A549 (cell line): ENCODE measurements around the gene DNHD1. TPM values are rescaled to one million over a fixed set of nuclear protein-coding genes. Genes with fewer than 3 reads are reported as not detected.

ENCODE experiments used
- ATAC-seq, 2 experiments: fragments of 200-7000 bp in 1 of 2; fragments of >200 bp in 1 of 2; cut with Nextera tagmentation in 1 of 2; cut with Tn5 transposase in 1 of 2; 3 replicates each; pipeline versions ENCODE4 v1.8.0 to v1.9.1; 2018 to 2020; ENCODE audit warnings: mild to moderate bottlenecking in 1 of 2, moderate library complexity in 1 of 2
- CTCF ChIA-PET: fragments of 300-600 bp; sonication (Branson Sonifier 250); formaldehyde crosslinking; extraction: SDS; loops from one replicate; lab custom pipeline; 2021; ENCODE audit warnings: antibody characterized with exemption, inconsistent platforms; lab: Yijun Ruan, JAX
- POLR2A ChIA-PET: fragments of 350-600 bp; formaldehyde crosslinking; extraction: SDS; loops from one replicate; lab custom pipeline; 2021; ENCODE audit warnings: antibody characterized with exemption, inconsistent platforms; lab: Yijun Ruan, JAX
- DNase-seq, 2 experiments: peaks; one replicate each; pipeline versions ENCODE4 v3.0.0 to v3.0.0-alpha.2; 2011 to 2016; ENCODE audit warnings: low read depth in 1 of 2, low spot score in 1 of 2
- FAIRE-seq: peaks from 2 replicates; lab custom pipeline; 2011; peaks lifted over from hg19 to GRCh38; lab: Jason Lieb, UNC
- H3K27ac ChIP-seq, 2 experiments: fragments of >200 bp; sonication (Bioruptor Twin); formaldehyde crosslinking; 3 replicates each; pipeline ENCODE4 v1.5.1; 2016 to 2017
- H3K4me1 ChIP-seq: fragments of >200 bp; sonication (Bioruptor Twin); formaldehyde crosslinking; 3 replicates; pipeline ENCODE4 v1.6.1; 2016
- H3K4me2 ChIP-seq: fragments of >200 bp; sonication (Bioruptor Twin); formaldehyde crosslinking; 3 replicates; pipeline ENCODE4 v1.6.1; 2016
- H3K4me3 ChIP-seq: fragments of >200 bp; sonication (Bioruptor Twin); formaldehyde crosslinking; 3 replicates; pipeline ENCODE4 v1.5.1; 2016
- H3K9me3 ChIP-seq: fragments of >200 bp; sonication (Bioruptor Twin); formaldehyde crosslinking; 3 replicates; pipeline ENCODE4 v1.6.1; 2016
- ATOH8 ChIP-seq: fragments of 250-450 bp; sonication (Bioruptor Pico); IDR thresholded peaks from 2 replicates; pipeline ENCODE4 v1.5.0; 2020; ENCODE audit warnings: low read depth, mild to moderate bottlenecking, moderate library complexity
- BCL3 ChIP-seq: fragments of >200 bp; sonication (Bioruptor Twin); formaldehyde crosslinking; IDR thresholded peaks from 3 replicates; pipeline ENCODE4 v1.6.1; 2016
- ELK1 ChIP-seq: fragments of 150-350 bp; IDR thresholded peaks from 2 replicates; pipeline ENCODE4 v1.6.1; 2014; ENCODE audit warnings: low read depth, mild to moderate bottlenecking, low read length
- EP300 ChIP-seq, 2 experiments: fragments of >200 bp; sonication (Bioruptor Twin); formaldehyde crosslinking; IDR thresholded peaks; 2 replicates in 1 of 2; 3 replicates in 1 of 2; pipeline ENCODE4 v1.6.1; 2016 to 2017
- FOSB ChIP-seq: fragments of 250-450 bp; sonication (Bioruptor Pico); IDR thresholded peaks from 2 replicates; pipeline ENCODE4 v1.5.0; 2020; ENCODE audit warnings: mild to moderate bottlenecking, moderate library complexity
- HEYL ChIP-seq: fragments of 250-450 bp; sonication (Bioruptor Pico); IDR thresholded peaks from 2 replicates; pipeline ENCODE4 v1.8.0; 2021; ENCODE audit warnings: mild to moderate bottlenecking, moderate library complexity
- HOXB5 ChIP-seq: fragments of 250-450 bp; sonication (Bioruptor Pico); IDR thresholded peaks from 2 replicates; pipeline ENCODE4 v1.5.0; 2020; ENCODE audit warnings: mild to moderate bottlenecking, moderate library complexity
- KDM1A ChIP-seq: fragments of 200-600 bp; sonication (generic); IDR thresholded peaks from 2 replicates; pipeline ENCODE4 v1.6.1; 2016; ENCODE audit warnings: low read depth, mild to moderate bottlenecking
- KDM5A ChIP-seq: fragments of 200-600 bp; sonication (generic); IDR thresholded peaks from 2 replicates; pipeline ENCODE4 v1.6.1; 2016; ENCODE audit warnings: antibody characterized with exemption, mild to moderate bottlenecking
- MAX ChIP-seq: IDR thresholded peaks from 2 replicates; pipeline ENCODE4 v1.6.1; 2012
- NFE2L2 ChIP-seq: fragments of 150-350 bp; conservative IDR thresholded peaks from 2 replicates; pipeline ENCODE4 v1.6.1; 2014; ENCODE audit warnings: low read length
- NPAS2 ChIP-seq: fragments of 250-450 bp; sonication (Bioruptor Pico); IDR thresholded peaks from 2 replicates; pipeline ENCODE4 v1.8.0; 2022; ENCODE audit warnings: mild to moderate bottlenecking, moderate library complexity, borderline replicate concordance
- NR3C1 ChIP-seq: fragments of >200 bp; sonication (Bioruptor Twin); formaldehyde crosslinking; IDR thresholded peaks from 3 replicates; pipeline ENCODE4 v1.6.1; 2017
- PBX3 ChIP-seq: IDR thresholded peaks from 2 replicates; pipeline ENCODE4 v1.6.1; 2012
- POLR2A ChIP-seq: IDR thresholded peaks from 2 replicates; pipeline ENCODE4 v1.6.1; 2012; ENCODE audit warnings: mild to moderate bottlenecking, low read length
- POLR2AphosphoS2 ChIP-seq: conservative IDR thresholded peaks from 2 replicates; pipeline ENCODE4 v1.6.1; 2012; ENCODE audit warnings: low read length, improper control_type of control experiment, inconsistent platforms
- RAD21 ChIP-seq, 2 experiments: fragments of >200 bp in 1 of 2; sonication (Bioruptor Twin) in 1 of 2; formaldehyde crosslinking in 1 of 2; IDR thresholded peaks in 1 of 2; conservative IDR thresholded peaks in 1 of 2; 2 replicates in 1 of 2; 3 replicates in 1 of 2; pipeline ENCODE4 v1.6.1; 2012 to 2018; ENCODE audit warnings: inconsistent platforms in 1 of 2
- RFX5 ChIP-seq: fragments of 450-650 bp; IDR thresholded peaks from 2 replicates; pipeline ENCODE4 v1.7.1; 2014; ENCODE audit warnings: antibody characterized with exemption, mild to moderate bottlenecking, moderate library complexity
- TFCP2L1 ChIP-seq: fragments of 250-450 bp; sonication (Bioruptor Pico); IDR thresholded peaks from 2 replicates; pipeline ENCODE4 v1.5.0; 2021; ENCODE audit warnings: mild to moderate bottlenecking
- ZFP36 ChIP-seq: fragments of 450-650 bp; IDR thresholded peaks from 2 replicates; pipeline ENCODE4 v1.6.1; 2014; ENCODE audit warnings: borderline replicate concordance; ENCODE audit not compliant: partially characterized antibody
- WGBS: methylation state at CpG from one replicate; pipeline ENCODE4 v1.1.6; 2017; ENCODE audit errors: missing lambda C conversion rate; 5-methylcytosine and 5-hydroxymethylcytosine counted together
- polyA plus RNA-seq, 4 experiments: library from polyadenylated mRNA; depleted of rRNA in 3 of 4; stranded (reverse); fragments of >200 nt; fragmentation: RNase III in 1 of 4; extraction: RNeasy Plus Mini Kit Qiagen cat#74134 plus additional on column Dnase treatment in 1 of 4; gene quantifications; 2 replicates in 3 of 4; 3 replicates in 1 of 4; pipeline ENCODE4 v1.2.3, GENCODE V29; 2011 to 2017
- TF ChIP-seq, protein P1 (sequence below): fragments of 250-450 bp; sonication (Bioruptor Pico); IDR thresholded peaks from 2 replicates; pipeline ENCODE4 v1.5.0; 2021; ENCODE audit warnings: mild to moderate bottlenecking, moderate library complexity, borderline replicate concordance

Gene DNHD1
- polyA plus RNA-seq, 2 of the 4 experiments (the other 2 are of a cell fraction): 6.8 to 8.6 TPM

DNA sequence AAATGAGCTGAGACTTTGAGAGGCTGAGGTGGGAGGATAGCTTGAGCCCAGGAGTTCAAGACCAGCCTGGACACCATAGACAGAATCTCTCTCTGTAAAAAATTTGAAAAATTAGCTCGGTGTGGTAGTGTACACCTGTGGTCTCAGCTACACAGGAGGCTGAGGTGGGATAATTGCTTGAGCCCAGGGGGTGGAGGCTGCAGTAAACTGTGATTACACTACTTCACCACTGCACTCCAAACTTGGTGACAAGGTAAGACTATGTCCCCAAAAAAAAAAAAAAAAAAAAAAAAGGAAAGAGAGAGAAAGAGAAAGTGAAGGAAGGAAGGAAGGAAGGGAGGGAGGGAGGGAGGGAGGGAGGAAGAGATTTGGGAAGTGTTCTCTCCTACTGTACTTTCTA lies 81.1 kb downstream of the DNHD1 start:
- Histone ChIP-seq H3K9me3 (no peaks in the 10 kb centered on the region; the same call in 2 of the 3 replicates), H3K27ac (no peak overlapping the region), H3K4me2 (no peak overlapping the region), H3K4me3 (no peak overlapping the region), H3K4me1 (no peaks in the 10 kb centered on the region)
- TF ChIP-seq EP300 (IDR thresholded peaks at IDR 0.05) (no peak), NPAS2 (no peak), FOSB (CRISPR knock-in tag) (no peak), NFE2L2 (no peak)
- POLR2A ChIA-PET: no interaction called here
- ATAC-seq (peak in 1 of 2 experiments; percentile 58; a peak in 3 of 6 replicates), FAIRE-seq (no peak), DNase-seq (no peak)
- CTCF ChIA-PET: no interaction called here
- WGBS: 77% methylated on average over 1 of the region's 1 CpG

DNA sequence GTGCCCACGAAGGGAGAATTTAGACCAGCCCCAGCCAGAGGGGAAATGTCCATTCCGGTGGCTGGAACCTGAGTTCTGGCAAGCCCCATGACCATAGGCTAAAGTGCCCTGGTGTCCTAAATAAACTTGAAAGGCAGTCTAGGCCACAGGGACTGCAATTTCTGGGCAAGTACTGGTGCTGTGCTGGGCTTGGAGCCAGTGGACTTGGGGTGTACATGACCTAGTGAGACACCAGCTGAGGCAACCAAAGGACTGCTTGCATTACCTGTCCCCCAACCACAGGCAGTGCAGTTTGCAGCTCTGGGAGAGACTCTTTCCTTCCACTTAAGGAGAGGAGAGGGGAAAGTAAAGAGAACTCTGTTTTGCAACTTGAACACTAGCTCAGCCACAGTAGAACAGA lies 82.6 kb downstream of the DNHD1 start:
- no peak for FAIRE-seq
- WGBS: 90% methylated on average over 2 of the region's 2 CpGs
- H3K27ac ChIP-seq: no peak overlapping the region
- POLR2A ChIA-PET: no interaction called here
- no peak for TF ChIP-seq KDM1A
- TF ChIP-seq NR3C1: no peak
- TF ChIP-seq, protein P1, sequence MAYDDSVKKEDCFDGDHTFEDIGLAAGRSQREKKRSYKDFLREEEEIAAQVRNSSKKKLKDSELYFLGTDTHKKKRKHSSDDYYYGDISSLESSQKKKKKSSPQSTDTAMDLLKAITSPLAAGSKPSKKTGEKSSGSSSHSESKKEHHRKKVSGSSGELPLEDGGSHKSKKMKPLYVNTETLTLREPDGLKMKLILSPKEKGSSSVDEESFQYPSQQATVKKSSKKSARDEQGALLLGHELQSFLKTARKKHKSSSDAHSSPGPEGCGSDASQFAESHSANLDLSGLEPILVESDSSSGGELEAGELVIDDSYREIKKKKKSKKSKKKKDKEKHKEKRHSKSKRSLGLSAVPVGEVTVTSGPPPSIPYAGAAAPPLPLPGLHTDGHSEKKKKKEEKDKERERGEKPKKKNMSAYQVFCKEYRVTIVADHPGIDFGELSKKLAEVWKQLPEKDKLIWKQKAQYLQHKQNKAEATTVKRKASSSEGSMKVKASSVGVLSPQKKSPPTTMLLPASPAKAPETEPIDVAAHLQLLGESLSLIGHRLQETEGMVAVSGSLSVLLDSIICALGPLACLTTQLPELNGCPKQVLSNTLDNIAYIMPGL: no peak
- no peak for TF ChIP-seq RFX5
- no peak for TF ChIP-seq ELK1
- TF ChIP-seq POLR2AphosphoS2: no peak
- no peak for TF ChIP-seq NFE2L2
- TF ChIP-seq POLR2A: no peak
- TF ChIP-seq PBX3: no peak
- TF ChIP-seq, all 56 proteins: peak for 0
- Histone ChIP-seq H3K4me2 (no peak overlapping the region), H3K4me3 (no peak overlapping the region), H3K4me1 (no peaks in the 10 kb centered on the region), H3K9me3 (peaks cover 9% of the 10 kb centered on the region)
- no peak for ATAC-seq
- DNase-seq: no peak
- CTCF ChIA-PET: interaction anchor here (1.8 to 2.7 kb wide), 2 partner anchors 17 to 19 kb away, joined by 4 to 8 read pairs; no protein-coding TSS in a partner anchor

- ChIA-PET POLR2A (no interaction called here), CTCF (interaction anchor here (1.2 kb wide), 1 partner anchor 11 kb away, joined by 3 read pairs; no protein-coding TSS in a partner anchor)
- DNase-seq: no peak
- FAIRE-seq: no peak
- no peak for ATAC-seq
- H3K4me1 ChIP-seq: no peaks in the 10 kb centered on the region
- no peak overlapping the region for H3K4me3 ChIP-seq
- 76% methylated on average over 1 of the region's 1 CpG for WGBS
- H3K4me2 ChIP-seq: no peak overlapping the region
- H3K9me3 ChIP-seq: peaks cover 12% of the 10 kb centered on the region
- no peak overlapping the region for H3K27ac ChIP-seq
- TF ChIP-seq ATOH8: no peak
- TF ChIP-seq TFCP2L1 (CRISPR knock-in tag): no peak
- no peak for TF ChIP-seq HEYL (CRISPR knock-in tag)
- TF ChIP-seq BCL3: no peak
- TF ChIP-seq ZFP36: no peak
- no peak for TF ChIP-seq KDM5A
- no peak for TF ChIP-seq RAD21 (conservative IDR thresholded peaks at IDR 0.05 in 1 of 2, IDR thresholded peaks at IDR 0.05 in 1 of 2)
- TF ChIP-seq MAX: no peak
- no peak for TF ChIP-seq HOXB5 (CRISPR knock-in tag)
- TF ChIP-seq, all 56 proteins: peak for 0
Measured at GRCh38 chr11:6583584-6583983, 86.5 kb downstream of the DNHD1 start.
